Dendritic cell treated with granulocyte-macrophage colony-stimulating factor and Interleukin-4, amounts not matched to agents 40 ng/mL and 50 ng/mL, for 4 days (primary cell): ENCODE data around the gene SUV39H1.
A peak's percentile ranks its signal among the peaks of the same experiment; 100 is the strongest.

Experiments used
- H3K27ac Mint-ChIP-seq: one replicate; pipeline ENCODE4 v1.8.0; 2022; ENCODE audit warnings: mild to moderate bottlenecking, mixed read lengths
- H3K27me3 Mint-ChIP-seq: one replicate; pipeline ENCODE4 v1.8.0; 2022; ENCODE audit warnings: mild to moderate bottlenecking, mixed read lengths
- H3K36me3 Mint-ChIP-seq: one replicate; pipeline ENCODE4 v1.8.0; 2022; ENCODE audit warnings: low read depth, mixed read lengths
- H3K4me1 Mint-ChIP-seq: one replicate; pipeline ENCODE4 v1.8.0; 2022; ENCODE audit warnings: low read depth, mixed read lengths
- H3K4me3 Mint-ChIP-seq: one replicate; pipeline ENCODE4 v1.8.0; 2022; ENCODE audit warnings: mild to moderate bottlenecking, moderate library complexity, mixed read lengths
- H3K9me3 Mint-ChIP-seq: one replicate; pipeline ENCODE4 v1.8.0; 2022; ENCODE audit warnings: mixed read lengths
- intact Hi-C: fragments of 100-400 bp; cut with micrococcal nuclease; formaldehyde crosslinking; loops from one replicate; pipeline ENCODE4 v1.15.0; 2022

SUV39H1 gene

DNA sequence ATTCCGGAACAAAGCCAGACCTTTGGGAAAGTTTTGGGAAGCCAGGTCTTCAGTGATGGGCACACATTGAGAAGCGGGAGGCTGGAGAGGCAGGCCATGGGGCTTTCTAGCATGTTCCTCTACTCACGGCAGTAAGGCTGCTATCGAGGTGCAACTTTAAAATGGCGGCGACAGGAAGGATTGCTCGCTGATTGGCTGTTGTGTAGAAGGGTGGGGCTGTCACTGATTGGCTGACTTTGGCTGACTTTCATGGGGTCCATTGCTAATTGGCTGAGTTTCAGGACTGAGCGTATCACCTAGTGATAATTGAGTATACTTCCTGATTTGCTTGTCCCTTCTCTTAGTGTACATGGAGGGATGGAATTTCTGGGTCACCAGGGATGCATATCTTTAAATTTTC lies 45.3 kb downstream of the SUV39H1 start:
- Mint-ChIP-seq H3K27ac (no peak overlapping the region), H3K4me1 (peaks cover 15% of the 10 kb centered on the region), H3K27me3 (no peaks in the 10 kb centered on the region), H3K4me3 (no peak overlapping the region), H3K9me3 (no peaks in the 10 kb centered on the region), H3K36me3 (peaks cover 5% of the 10 kb centered on the region)
- intact Hi-C loops: no loop called here

DNA sequence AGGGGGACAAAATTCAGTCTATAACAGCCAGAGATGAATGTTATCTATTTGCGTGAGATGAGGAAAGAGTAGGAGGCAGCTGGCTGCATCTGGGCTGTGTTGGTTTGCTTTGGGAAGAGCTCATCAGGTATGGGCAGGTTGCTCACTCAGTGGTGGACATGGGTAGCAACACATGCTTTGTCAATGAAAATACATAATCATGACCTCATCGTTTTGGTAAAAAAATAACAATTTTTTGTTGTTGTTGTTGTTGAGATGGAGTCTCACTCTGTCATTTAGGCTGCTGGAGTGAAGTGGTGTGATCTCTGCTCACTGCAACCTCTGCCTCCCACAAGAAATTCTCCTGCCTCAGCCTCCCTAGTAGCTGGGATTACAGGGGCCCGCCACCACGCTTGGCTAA lies 48.7 kb downstream of the SUV39H1 start:
- H3K4me3 Mint-ChIP-seq: no peak overlapping the region
- no peaks in the 10 kb centered on the region for H3K36me3 Mint-ChIP-seq
- no peak overlapping the region for H3K27ac Mint-ChIP-seq
- H3K4me1 Mint-ChIP-seq: peaks cover 9% of the 10 kb centered on the region
- intact Hi-C loops: no loop called here
- no peaks in the 10 kb centered on the region for H3K9me3 Mint-ChIP-seq
- H3K27me3 Mint-ChIP-seq: no peaks in the 10 kb centered on the region

DNA sequence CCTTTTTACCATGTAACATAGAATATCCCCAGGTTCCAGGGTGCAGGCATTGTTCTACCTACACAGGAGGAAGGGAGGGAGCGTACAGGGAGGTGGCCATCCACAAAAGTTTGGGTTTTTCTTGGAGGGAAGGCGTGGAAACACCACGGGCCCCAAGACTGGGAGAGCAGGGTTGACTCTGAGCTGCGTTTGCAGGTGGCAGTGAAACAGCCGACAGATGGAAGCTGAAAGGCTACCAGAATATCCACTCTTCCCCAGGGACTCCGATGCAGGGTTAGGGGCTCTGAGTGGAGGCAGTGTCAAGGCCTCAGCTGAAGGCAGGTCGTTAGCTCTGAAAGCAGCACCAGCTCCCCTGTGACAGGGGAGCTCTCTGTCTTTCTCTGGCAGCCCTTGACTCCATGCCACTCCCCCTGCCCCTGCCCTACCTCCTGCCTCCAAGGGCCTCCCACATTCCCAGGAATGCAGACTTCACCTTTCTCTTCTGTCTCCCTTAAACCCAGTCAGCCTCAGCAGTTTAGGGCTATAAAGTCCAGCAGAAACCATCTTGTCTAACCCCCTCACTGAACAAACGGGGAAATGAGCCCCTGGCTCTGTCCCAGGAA lies 51.0 kb downstream of the SUV39H1 start:
- H3K4me1 Mint-ChIP-seq: peaks cover 24% of the 10 kb centered on the region
- intact Hi-C loops: no loop called here
- H3K9me3 Mint-ChIP-seq: no peaks in the 10 kb centered on the region
- no peaks in the 10 kb centered on the region for H3K27me3 Mint-ChIP-seq
- no peak overlapping the region for H3K4me3 Mint-ChIP-seq
- H3K27ac Mint-ChIP-seq: no peak overlapping the region
- H3K36me3 Mint-ChIP-seq: no peaks in the 10 kb centered on the region

DNA sequence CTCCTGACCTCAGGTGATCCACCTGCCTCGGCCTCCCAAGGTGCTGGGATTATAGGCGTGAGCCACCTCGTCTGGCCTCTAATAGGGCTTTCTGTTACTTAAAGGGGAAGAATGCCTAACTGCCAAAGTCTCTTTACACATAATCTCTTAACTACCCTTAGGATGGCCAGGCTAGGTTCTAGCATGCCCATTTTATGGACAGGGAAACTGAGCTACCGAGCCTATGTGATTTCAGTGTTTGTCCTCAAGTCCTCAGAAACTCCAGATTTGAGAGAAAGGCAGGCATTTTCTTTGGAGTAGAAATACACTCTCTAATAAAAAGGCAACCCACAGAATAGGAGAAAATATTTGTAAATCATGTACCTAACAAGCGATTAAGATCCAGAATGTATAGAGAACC lies 52.6 kb downstream of the SUV39H1 start:
- no peaks in the 10 kb centered on the region for H3K36me3 Mint-ChIP-seq
- H3K9me3 Mint-ChIP-seq: no peaks in the 10 kb centered on the region
- no peaks in the 10 kb centered on the region for H3K27me3 Mint-ChIP-seq
- H3K4me3 Mint-ChIP-seq: no peak overlapping the region
- intact Hi-C loops: no loop called here
- no peak overlapping the region for H3K27ac Mint-ChIP-seq
- peaks cover 41% of the 10 kb centered on the region for H3K4me1 Mint-ChIP-seq

DNA sequence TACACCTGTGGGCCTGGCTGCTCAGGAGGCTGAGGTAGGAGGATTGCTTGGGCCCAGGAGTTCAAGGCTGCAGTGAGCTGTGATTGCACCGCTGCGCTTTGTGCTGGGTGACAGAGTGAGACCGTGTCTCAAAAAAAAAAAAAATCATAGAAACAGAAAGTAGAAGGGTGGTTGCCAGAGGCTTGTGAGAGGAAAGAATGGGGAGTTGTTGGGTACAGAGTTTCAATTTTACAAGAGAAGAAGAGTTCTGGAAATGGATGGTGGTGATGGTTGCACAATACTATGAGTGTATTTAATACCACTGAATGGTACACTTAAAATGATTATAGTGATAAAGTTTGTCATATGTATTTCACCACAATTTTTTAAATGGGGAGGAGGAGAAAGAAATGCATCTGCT lies 54.8 kb downstream of the SUV39H1 start:
- H3K36me3 Mint-ChIP-seq: no peaks in the 10 kb centered on the region
- peaks cover 41% of the 10 kb centered on the region for H3K4me1 Mint-ChIP-seq
- H3K9me3 Mint-ChIP-seq: no peaks in the 10 kb centered on the region
- H3K27me3 Mint-ChIP-seq: no peaks in the 10 kb centered on the region
- intact Hi-C loops: no loop called here
- peak overlapping the region; percentile 51 for H3K27ac Mint-ChIP-seq
- H3K4me3 Mint-ChIP-seq: no peak overlapping the region

DNA sequence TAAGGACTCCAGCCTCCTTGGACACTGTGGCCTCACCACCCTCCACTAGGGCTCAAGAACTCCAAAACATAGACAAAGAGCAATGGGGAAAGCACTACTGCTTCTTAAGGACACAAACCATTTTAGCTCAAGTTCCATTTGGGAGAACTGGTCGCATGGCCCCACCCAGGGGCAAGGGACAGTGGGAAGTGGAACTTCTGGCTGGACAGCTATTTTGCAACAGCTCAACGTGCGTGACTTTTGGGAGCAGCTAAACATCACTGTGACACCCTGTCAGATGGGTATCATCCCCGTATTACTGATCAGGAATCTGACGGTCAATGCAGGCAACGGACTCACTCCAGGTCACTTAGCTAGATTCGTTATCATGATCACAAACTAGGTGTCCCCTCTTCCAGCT lies 56.0 kb downstream of the SUV39H1 start:
- Mint-ChIP-seq H3K4me1 (peaks cover 38% of the 10 kb centered on the region), H3K36me3 (no peaks in the 10 kb centered on the region), H3K27me3 (no peaks in the 10 kb centered on the region), H3K4me3 (no peak overlapping the region), H3K27ac (peak overlapping the region; percentile 57), H3K9me3 (no peaks in the 10 kb centered on the region)
- intact Hi-C loops: no loop called here

DNA sequence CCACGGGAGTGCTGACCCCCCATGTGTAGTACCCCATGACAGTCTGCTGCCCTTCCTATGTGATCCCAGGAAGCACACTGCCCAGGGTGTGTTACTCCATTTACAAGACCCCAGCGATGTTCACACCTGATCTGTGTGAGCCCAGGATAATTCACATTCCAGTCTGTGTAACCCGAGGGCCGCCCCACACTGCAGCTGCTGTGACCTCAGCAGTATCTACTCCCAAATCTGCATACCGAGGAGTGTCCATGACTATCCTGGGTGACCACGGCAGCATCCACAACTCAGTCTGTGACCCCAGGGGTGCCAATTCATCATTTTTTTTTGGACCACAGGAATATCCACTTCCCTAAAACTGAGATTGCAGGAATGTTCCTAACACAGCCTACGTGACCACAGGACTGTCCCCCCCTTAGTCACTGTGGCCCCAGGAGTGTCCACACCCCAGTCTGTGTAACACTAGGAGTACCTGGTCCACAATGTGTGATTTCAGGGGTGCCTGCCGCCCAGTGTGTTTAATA lies 57.2 kb downstream of the SUV39H1 start:
- Mint-ChIP-seq H3K4me3 (no peak overlapping the region), H3K9me3 (no peaks in the 10 kb centered on the region), H3K27ac (peak overlapping the region; percentile 57), H3K27me3 (no peaks in the 10 kb centered on the region), H3K36me3 (no peaks in the 10 kb centered on the region), H3K4me1 (peaks cover 38% of the 10 kb centered on the region)
- intact Hi-C loops: no loop called here

DNA sequence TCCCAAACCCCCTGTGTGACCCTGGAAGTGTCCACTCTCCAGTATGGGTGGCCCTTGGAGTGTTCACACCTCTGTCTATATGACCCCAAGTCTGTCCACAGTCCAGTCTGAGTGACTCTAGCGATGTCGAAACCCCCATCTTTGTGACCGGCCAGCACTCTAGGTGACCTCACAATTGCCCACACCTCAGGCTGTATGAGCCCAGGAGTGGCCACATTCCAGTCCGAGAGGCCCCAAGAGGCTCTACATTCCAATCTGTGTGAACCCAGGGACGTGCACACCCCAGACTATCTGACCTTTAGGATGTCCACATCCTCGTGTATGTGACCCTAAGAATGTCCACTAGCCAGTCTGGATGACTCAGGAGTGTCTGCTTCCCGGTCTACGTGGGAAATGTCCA lies 57.7 kb downstream of the SUV39H1 start:
- no peaks in the 10 kb centered on the region for H3K27me3 Mint-ChIP-seq
- peak overlapping the region; percentile 57 for H3K27ac Mint-ChIP-seq
- H3K9me3 Mint-ChIP-seq: no peaks in the 10 kb centered on the region
- H3K4me1 Mint-ChIP-seq: peaks cover 38% of the 10 kb centered on the region
- H3K36me3 Mint-ChIP-seq: no peaks in the 10 kb centered on the region
- intact Hi-C loops: no loop called here
- H3K4me3 Mint-ChIP-seq: no peak overlapping the region
